Measurements from ENCODE around the gene TOMM20.

- TF ChIP-seq CTCF (IDR thresholded peaks at IDR 0.05; ENCODE audit: low read depth, low read length, poor library complexity, severe bottlenecking) (no peak), EZH2phosphoT487 (IDR thresholded peaks at IDR 0.05; ENCODE audit: borderline replicate concordance, low read length) (no peak)
These were observed 50.8 kb downstream of the TOMM20 start for GRCh38 chr1:235077571-235078479.

All from DOHH2 (cell line).